NAMALWA (cell line): Measurements from ENCODE around the gene NOTO.
"Not testable (repeated sequence)": the region's sequence is repeated elsewhere in the genome, so short reads cannot be mapped to it uniquely, and the experiment has no call there.

ENCODE experiments used
- DNase-seq: peaks from one replicate; pipeline ENCODE4 v3.0.0-alpha.2; 2015; ENCODE audit warnings: low spot score

Gene NOTO

GRCh38 chr2:73202156-73203054 lies at the start of gene NOTO:
NOTO (plus strand) TSS chr2:73202574; CDS start chr2:73202667, 93 bp downstream.
- no peak for DNase-seq

GRCh38 chr2:73156539-73157124 lies 45.7 kb upstream of the NOTO start:
- no peak for DNase-seq

GRCh38 chr2:73162856-73163391 lies 39.5 kb upstream of the NOTO start:
- DNase-seq = no peak

- DNase-seq = peak; percentile 80
These were observed 38.6 kb upstream of the NOTO start for GRCh38 chr2:73163483-73164367.

GRCh38 chr2:73165978-73166377 lies 36.4 kb upstream of the NOTO start:
- DNase-seq = not testable (repeated sequence)

- DNase-seq = not testable (repeated sequence)
These were observed 35.6 kb upstream of the NOTO start for GRCh38 chr2:73166813-73167212.

GRCh38 chr2:73168348-73168747 lies 34.0 kb upstream of the NOTO start:
- not testable (repeated sequence) for DNase-seq

GRCh38 chr2:73170341-73170740 lies 32.0 kb upstream of the NOTO start:
- DNase-seq = not testable (repeated sequence)

GRCh38 chr2:73172963-73173362 lies 29.4 kb upstream of the NOTO start:
- no peak for DNase-seq

- no peak for DNase-seq
These were observed 28.6 kb upstream of the NOTO start for GRCh38 chr2:73173781-73174180.

GRCh38 chr2:73174244-73174643 lies 28.1 kb upstream of the NOTO start:
- no peak for DNase-seq

GRCh38 chr2:73174941-73175662 lies 27.3 kb upstream of the NOTO start:
- no peak for DNase-seq

GRCh38 chr2:73175663-73176204 lies 26.6 kb upstream of the NOTO start:
- peak; percentile 60 for DNase-seq

- no peak for DNase-seq
These were observed 26.0 kb upstream of the NOTO start for GRCh38 chr2:73176205-73176880.

- peak; percentile 86 for DNase-seq
These were observed 25.3 kb upstream of the NOTO start for GRCh38 chr2:73176881-73177644.

GRCh38 chr2:73177645-73178255 lies 24.6 kb upstream of the NOTO start:
- DNase-seq = no peak

- no peak for DNase-seq
These were observed 16.4 kb upstream of the NOTO start for GRCh38 chr2:73185965-73186364.

GRCh38 chr2:73187549-73187948 lies 14.8 kb upstream of the NOTO start:
- no peak for DNase-seq

- no peak for DNase-seq
These were observed 4.8 kb upstream of the NOTO start for GRCh38 chr2:73197579-73197978.
